Measurements from ENCODE around the gene OR52H1.
"Not testable (repeated sequence)": the region's sequence is repeated elsewhere in the genome, so short reads cannot be mapped to it uniquely, and the experiment has no call there.

Gene OR52H1

GRCh38 chr11:5548440-5548839, at the start of gene OR52H1:
Gene OR52H1 (minus strand): TSS chr11:5548540. CDS start chr11:5545505, 3,035 bp downstream.
- no peak for DNase-seq (ENCODE audit: low spot score)
- no peak for TF ChIP-seq CTCF (IDR thresholded peaks at IDR 0.05; ENCODE audit: extremely low read depth, missing control alignments)

GRCh38 chr11:5597953-5598352, 49.6 kb upstream of the OR52H1 start:
- no peak for TF ChIP-seq CTCF (IDR thresholded peaks at IDR 0.05; ENCODE audit: extremely low read depth, missing control alignments)
- DNase-seq (ENCODE audit: low spot score): no peak

GRCh38 chr11:5596607-5597201, 48.4 kb upstream of the OR52H1 start, which contains the start of gene TRIM6:
Gene TRIM6 (plus strand): TSS chr11:5596637. CDS start chr11:5596898, 261 bp downstream.
- TF ChIP-seq CTCF (IDR thresholded peaks at IDR 0.05; ENCODE audit: extremely low read depth, missing control alignments): no peak
- peak; percentile 49 for DNase-seq (ENCODE audit: low spot score)

DNA sequence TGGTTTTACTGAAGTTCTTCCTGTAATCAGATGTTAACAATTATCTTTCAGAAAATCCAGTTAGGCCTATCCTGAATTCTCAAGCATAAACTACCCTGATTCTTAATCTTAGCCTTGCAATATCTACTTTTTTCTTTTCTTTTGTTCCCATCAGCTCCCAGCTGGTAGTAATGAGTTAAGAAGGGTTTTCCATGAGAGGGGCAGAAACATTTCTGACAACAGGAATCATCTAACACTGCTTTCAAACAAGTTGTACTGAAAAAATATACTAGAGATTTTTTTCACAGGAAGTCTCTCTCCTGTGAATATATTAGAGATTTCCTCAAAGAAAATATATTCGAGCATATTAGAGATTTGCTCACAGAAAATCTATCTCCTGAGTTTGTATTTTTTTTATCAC, 44.8 kb upstream of the OR52H1 start:
- no peak for TF ChIP-seq CTCF (IDR thresholded peaks at IDR 0.05; ENCODE audit: extremely low read depth, missing control alignments)
- no peak for DNase-seq (ENCODE audit: low spot score)

DNA sequence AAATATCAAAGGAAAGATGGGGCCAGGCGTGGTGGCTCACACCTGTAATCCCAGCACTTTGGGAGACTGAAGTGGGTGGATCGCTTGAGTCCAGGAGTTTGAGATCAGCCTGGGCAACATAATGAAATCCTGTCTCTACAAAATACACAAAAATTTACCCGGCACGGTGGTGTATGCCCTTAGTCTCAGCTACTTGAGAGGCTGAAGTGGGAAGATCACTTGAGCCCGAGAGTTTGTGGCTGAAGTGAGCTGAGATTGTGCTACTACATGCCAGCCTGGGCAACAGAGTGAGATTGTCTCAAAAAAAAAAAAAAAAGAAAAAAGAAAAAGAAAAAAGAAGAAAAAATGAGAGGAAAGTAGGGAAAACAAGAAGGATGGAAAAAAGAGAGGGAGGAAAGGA, 44.3 kb upstream of the OR52H1 start:
- no peak for TF ChIP-seq CTCF (IDR thresholded peaks at IDR 0.05; ENCODE audit: extremely low read depth, missing control alignments)

DNA sequence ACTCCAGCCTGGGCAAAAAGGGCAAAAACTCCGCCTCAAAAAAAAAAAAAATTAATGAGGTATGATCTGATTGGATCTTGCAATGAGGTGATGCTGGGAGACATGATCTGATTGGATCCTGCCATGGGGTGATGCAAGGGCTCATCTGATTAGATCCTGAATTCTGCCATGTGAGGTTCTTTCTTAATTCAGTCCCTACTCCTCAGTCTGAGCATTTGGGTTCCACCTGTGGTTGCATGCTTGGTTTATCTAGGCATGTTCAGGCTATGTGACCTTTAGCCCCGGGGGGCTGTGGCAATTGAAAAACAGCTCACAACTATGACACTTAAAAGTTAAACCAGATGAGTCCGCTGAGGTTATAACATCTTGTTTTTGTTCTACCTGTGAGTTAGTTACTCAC, 43.3 kb upstream of the OR52H1 start:
- DNase-seq (ENCODE audit: low spot score): no peak
- no peak for TF ChIP-seq CTCF (IDR thresholded peaks at IDR 0.05; ENCODE audit: extremely low read depth, missing control alignments)

More for the DNA sequence above, 44.3 kb upstream of the OR52H1 start:
- no peak for DNase-seq (ENCODE audit: low spot score)

DNA sequence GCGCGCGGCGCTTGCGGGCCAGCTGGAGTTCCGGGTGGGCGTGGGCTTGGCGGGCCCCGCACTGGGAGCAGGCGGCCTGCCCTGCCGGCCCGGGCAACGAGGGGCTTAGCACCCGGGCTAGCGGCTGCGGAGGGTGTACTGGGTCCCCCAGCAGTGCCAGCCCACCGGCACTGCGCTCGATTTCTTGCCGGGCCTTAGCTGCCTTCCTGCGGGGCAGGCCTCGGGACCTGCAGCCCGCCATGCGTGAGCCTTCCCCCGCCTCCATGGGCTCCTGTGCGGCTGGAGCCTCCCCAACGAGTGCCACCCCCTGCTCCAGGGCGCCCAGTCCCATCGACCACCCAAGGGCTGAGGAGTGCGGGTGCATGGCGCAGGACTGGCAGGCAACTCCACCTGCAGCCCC, 41.6 kb upstream of the OR52H1 start:
- not testable (repeated sequence) for DNase-seq (ENCODE audit: low spot score)

GRCh38 chr11:5584458-5584857, 36.1 kb upstream of the OR52H1 start:
- not testable (repeated sequence) for DNase-seq (ENCODE audit: low spot score)

All from GM20000 (cell line).